SK-N-SH (cell line): ENCODE measurements around the gene XPR1. TPM values are rescaled to one million over a fixed set of nuclear protein-coding genes. Genes with fewer than 3 reads are reported as not detected.

Source experiments
- CTCF ChIA-PET: fragments of 300-600, 350-600 bp; formaldehyde crosslinking; extraction: SDS; loops from one replicate; lab custom pipeline; 2021; lab: Yijun Ruan, JAX
- POLR2A ChIA-PET: fragments of 350-600 bp; sonication (Branson Sonifier 250); formaldehyde crosslinking; extraction: SDS; loops from one replicate; lab custom pipeline; 2020; ENCODE audit warnings: antibody characterized with exemption, inconsistent platforms; lab: Yijun Ruan, JAX
- DNase-seq: peaks from one replicate; pipeline ENCODE4 v3.0.0; 2012
- H2AFZ ChIP-seq: fragments of 200-600 bp; sonication (generic); 2 replicates; pipeline ENCODE4 v1.8.1; 2016; ENCODE audit warnings: antibody characterized with exemption, mild to moderate bottlenecking, low read depth
- H3F3A ChIP-seq: fragments of 200-600 bp; sonication (generic); replicated peaks from 2 replicates; pipeline ENCODE3; 2016; ENCODE audit warnings: antibody characterized with exemption, mild to moderate bottlenecking; ENCODE audit not compliant: insufficient read depth
- H3K27ac ChIP-seq, 2 experiments: fragments of 200-500 bp in 1 of 2; fragments of 200-600 bp in 1 of 2; sonication (Bioruptor generic) in 1 of 2; sonication (generic), shearing (Covaris generic) in 1 of 2; 2 replicates each; pipeline versions ENCODE4 v1.5.1 to v1.6.1; 2014 to 2016; ENCODE audit warnings: low read depth in 2 of 2, inconsistent platforms in 1 of 2, low read length in 1 of 2, mild to moderate bottlenecking in 1 of 2, mixed read lengths in 1 of 2
- H3K27me3 ChIP-seq: fragments of 200-600 bp; sonication (generic), shearing (Covaris generic); 2 replicates; pipeline ENCODE4 v1.6.1; 2016; ENCODE audit warnings: mixed run types; ENCODE audit not compliant: insufficient read depth
- H3K36me3 ChIP-seq, 2 experiments: fragments of 200-500 bp in 1 of 2; fragments of 200-600 bp in 1 of 2; sonication (Bioruptor generic) in 1 of 2; sonication (generic) in 1 of 2; replicated peaks in 1 of 2; 2 replicates each; pipeline versions ENCODE3 to v1.5.1; 2014 to 2016; ENCODE audit warnings: low read length in 1 of 2, mild to moderate bottlenecking in 1 of 2; ENCODE audit not compliant: insufficient read depth in 2 of 2, control insufficient read depth in 1 of 2
- H3K4me1 ChIP-seq, 2 experiments: fragments of 200-500 bp in 1 of 2; fragments of 200-600 bp in 1 of 2; sonication (Bioruptor generic) in 1 of 2; sonication (generic), shearing (Covaris generic) in 1 of 2; 2 replicates each; pipeline versions ENCODE4 v1.5.1 to v1.6.1; 2014 to 2016; ENCODE audit warnings: low read depth in 1 of 2, low read length in 1 of 2, mixed run types in 1 of 2; ENCODE audit not compliant: insufficient read depth in 2 of 2, control insufficient read depth in 1 of 2
- H3K4me2 ChIP-seq: fragments of 200-600 bp; sonication (generic), shearing (Covaris generic); 2 replicates; pipeline ENCODE4 v1.6.1; 2017; ENCODE audit warnings: mixed run types
- H3K4me3 ChIP-seq, 2 experiments: fragments of 200-500 bp in 1 of 2; fragments of 200-600 bp in 1 of 2; sonication (Bioruptor generic) in 1 of 2; sonication (generic), shearing (Covaris generic) in 1 of 2; 2 replicates each; pipeline versions ENCODE4 v1.5.1 to v1.8.1; 2014 to 2016; ENCODE audit warnings: low read depth in 2 of 2, inconsistent platforms in 1 of 2, low read length in 1 of 2, mild to moderate bottlenecking in 1 of 2, mixed read lengths in 1 of 2, moderate library complexity in 1 of 2
- H3K79me2 ChIP-seq: fragments of 200-600 bp; sonication (generic); 2 replicates; pipeline ENCODE4 v1.8.1; 2017; ENCODE audit warnings: mild to moderate bottlenecking; ENCODE audit not compliant: insufficient read depth
- H3K9ac ChIP-seq: fragments of 200-600 bp; sonication (generic); 2 replicates; pipeline ENCODE4 v1.6.1; 2017; ENCODE audit warnings: mixed run types
- H3K9me2 ChIP-seq: fragments of 200-600 bp; sonication (generic); 2 replicates; pipeline ENCODE4 v1.6.1; 2017; ENCODE audit warnings: mixed run types
- H3K9me3 ChIP-seq: fragments of 200-600 bp; sonication (generic); 2 replicates; pipeline ENCODE4 v1.6.1; 2017; ENCODE audit warnings: mixed run types, mild to moderate bottlenecking, moderate library complexity
- H4K20me1 ChIP-seq: fragments of 200-600 bp; sonication (generic); 2 replicates; pipeline ENCODE4 v1.6.1; 2017; ENCODE audit warnings: mild to moderate bottlenecking, mixed run types; ENCODE audit not compliant: insufficient read depth
- EZH2phosphoT487 ChIP-seq: fragments of 200-600 bp; sonication (generic); IDR thresholded peaks from 2 replicates; pipeline ENCODE4 v1.6.1; 2017; ENCODE audit warnings: low read depth, mixed run types, mild to moderate bottlenecking, antibody characterized with exemption, moderate library complexity, borderline replicate concordance
- FOSL2 ChIP-seq: IDR thresholded peaks from 2 replicates; pipeline ENCODE4 v1.4.0; 2012; ENCODE audit warnings: low read depth, mild to moderate bottlenecking, moderate library complexity, borderline replicate concordance
- FOXJ3 ChIP-seq: sonication (generic); formaldehyde crosslinking; IDR thresholded peaks from 2 replicates; pipeline ENCODE4 v1.5.1; 2020; ENCODE audit warnings: mild to moderate bottlenecking, missing genetic modification reagents
- FOXM1 ChIP-seq: IDR thresholded peaks from 2 replicates; pipeline ENCODE4 v1.4.0; 2012; ENCODE audit warnings: low read depth, mild to moderate bottlenecking
- GATA2 ChIP-seq: sonication (generic); formaldehyde crosslinking; IDR thresholded peaks from 2 replicates; pipeline ENCODE4 v1.5.0; 2020; ENCODE audit warnings: mild to moderate bottlenecking, missing genetic modification reagents
- JUND ChIP-seq: IDR thresholded peaks from 2 replicates; pipeline ENCODE4 v1.4.0; 2012
- MXI1 ChIP-seq: IDR thresholded peaks from 2 replicates; pipeline ENCODE4 v1.6.1; 2012; ENCODE audit warnings: mild to moderate bottlenecking, low read depth, low read length, improper control_type of control experiment
- RAD21 ChIP-seq: IDR thresholded peaks from 2 replicates; pipeline ENCODE4 v1.6.1; 2012; ENCODE audit warnings: mild to moderate bottlenecking, low read length
- RCOR1 ChIP-seq: fragments of 150-350 bp; IDR thresholded peaks from 2 replicates; pipeline ENCODE4 v1.6.1; 2017; ENCODE audit warnings: antibody characterized with exemption, low read length
- RFX5 ChIP-seq: IDR thresholded peaks from 2 replicates; pipeline ENCODE4 v1.6.1; 2012; ENCODE audit warnings: mild to moderate bottlenecking, improper control_type of control experiment, low read length
- SIN3A ChIP-seq: IDR thresholded peaks from 2 replicates; pipeline ENCODE4 v1.6.1; 2012; ENCODE audit warnings: low read depth, mild to moderate bottlenecking, low read length, moderate library complexity, borderline replicate concordance
- SMC3 ChIP-seq: IDR thresholded peaks from 2 replicates; pipeline ENCODE4 v1.6.1; 2012; ENCODE audit warnings: low read depth, low read length, improper control_type of control experiment
- TCF12 ChIP-seq: IDR thresholded peaks from 2 replicates; pipeline ENCODE4 v1.4.0; 2012
- YY1 ChIP-seq: IDR thresholded peaks from 2 replicates; pipeline ENCODE4 v1.4.0; 2012; ENCODE audit warnings: low read depth, mild to moderate bottlenecking
- WGBS: methylation state at CpG from one replicate; pipeline ENCODE4 v1.1.6; 2017; ENCODE audit warnings: low lambda C conversion rate; 5-methylcytosine and 5-hydroxymethylcytosine counted together
- polyA plus RNA-seq, 3 experiments: library from polyadenylated mRNA; depleted of rRNA; stranded (reverse); fragments of >200 nt; gene quantifications; 2 replicates each; pipeline ENCODE4 v1.2.3, GENCODE V29; 2012
- TF ChIP-seq, protein P1 (sequence below): IDR thresholded peaks from 2 replicates; pipeline ENCODE4 v1.6.1; 2012; ENCODE audit warnings: mild to moderate bottlenecking, low read depth, low read length, moderate library complexity
- TF ChIP-seq, protein P2 (sequence below): fragments of 200-600 bp; sonication (generic); IDR thresholded peaks from 2 replicates; pipeline ENCODE4 v1.6.1; 2017; ENCODE audit warnings: antibody characterized with exemption, mild to moderate bottlenecking, moderate library complexity
- TF ChIP-seq, protein P3 (sequence below): IDR thresholded peaks from 2 replicates; pipeline ENCODE4 v1.4.0; 2012; ENCODE audit warnings: low read depth
- TF ChIP-seq, protein P4 (sequence below): IDR thresholded peaks from 2 replicates; pipeline ENCODE4 v1.4.0; 2012; ENCODE audit warnings: low read depth, borderline replicate concordance
- TF ChIP-seq, protein P5 (sequence below): IDR thresholded peaks from 2 replicates; pipeline ENCODE4 v1.4.0; 2012; ENCODE audit warnings: low read depth, borderline replicate concordance

Gene XPR1
- polyA plus RNA-seq, 1 of the 3 experiments (the other 2 are of a cell fraction) = 7.9 TPM

DNA sequence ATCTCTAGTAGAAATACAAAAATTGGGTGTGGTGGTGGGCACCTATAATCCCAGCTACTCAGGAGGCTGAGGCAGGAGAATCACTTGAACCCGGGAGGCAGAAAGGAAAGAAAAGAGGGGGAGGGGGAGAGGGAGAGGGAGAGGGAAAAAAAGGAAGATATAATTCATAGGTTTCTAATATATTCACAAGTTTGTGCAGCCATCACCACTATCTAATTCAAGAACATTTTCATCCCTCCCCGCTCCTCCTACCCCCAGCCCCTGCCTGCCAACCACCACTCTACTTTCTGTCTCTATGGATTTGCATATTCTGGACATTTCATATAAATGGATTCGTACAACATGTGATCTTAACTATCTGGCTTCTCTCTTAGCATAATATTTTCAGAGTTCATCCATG is 147.8 kb downstream of the XPR1 start:
- Histone ChIP-seq H3K4me2 (no peak overlapping the region), H3F3A (peaks cover 4% of the 10 kb centered on the region), H3K4me3 (no peak overlapping the region), H3K9ac (no peak overlapping the region), H4K20me1 (no peaks in the 10 kb centered on the region), H3K36me3 (no peaks in the 10 kb centered on the region), H3K9me2 (no peaks in the 10 kb centered on the region), H3K9me3 (no peaks in the 10 kb centered on the region), H3K4me1 (peaks cover 0 to 3% of the 10 kb centered on the region in 2 experiments; a peak in 2 of 4 replicates), H3K79me2 (peaks cover 8% of the 10 kb centered on the region; the same call in 1 of the 2 replicates), H2AFZ (no peak overlapping the region), H3K27ac (no peak overlapping the region), H3K27me3 (no peaks in the 10 kb centered on the region)
- POLR2A ChIA-PET = no interaction called here
- CTCF ChIA-PET = no interaction called here
- WGBS = 95% methylated on average over 3 of the region's 3 CpGs
- DNase-seq = no peak
- TF ChIP-seq YY1 (no peak), TCF12 (no peak), FOXJ3 (CRISPR knock-in tag) (no peak), FOXM1 (no peak), RAD21 (no peak), RFX5 (no peak), RCOR1 (no peak), SIN3A (no peak), FOSL2 (no peak), SMC3 (no peak), EZH2phosphoT487 (no peak), JUND (no peak), GATA2 (CRISPR knock-in tag) (no peak), MXI1 (no peak)
- TF ChIP-seq, protein P1, sequence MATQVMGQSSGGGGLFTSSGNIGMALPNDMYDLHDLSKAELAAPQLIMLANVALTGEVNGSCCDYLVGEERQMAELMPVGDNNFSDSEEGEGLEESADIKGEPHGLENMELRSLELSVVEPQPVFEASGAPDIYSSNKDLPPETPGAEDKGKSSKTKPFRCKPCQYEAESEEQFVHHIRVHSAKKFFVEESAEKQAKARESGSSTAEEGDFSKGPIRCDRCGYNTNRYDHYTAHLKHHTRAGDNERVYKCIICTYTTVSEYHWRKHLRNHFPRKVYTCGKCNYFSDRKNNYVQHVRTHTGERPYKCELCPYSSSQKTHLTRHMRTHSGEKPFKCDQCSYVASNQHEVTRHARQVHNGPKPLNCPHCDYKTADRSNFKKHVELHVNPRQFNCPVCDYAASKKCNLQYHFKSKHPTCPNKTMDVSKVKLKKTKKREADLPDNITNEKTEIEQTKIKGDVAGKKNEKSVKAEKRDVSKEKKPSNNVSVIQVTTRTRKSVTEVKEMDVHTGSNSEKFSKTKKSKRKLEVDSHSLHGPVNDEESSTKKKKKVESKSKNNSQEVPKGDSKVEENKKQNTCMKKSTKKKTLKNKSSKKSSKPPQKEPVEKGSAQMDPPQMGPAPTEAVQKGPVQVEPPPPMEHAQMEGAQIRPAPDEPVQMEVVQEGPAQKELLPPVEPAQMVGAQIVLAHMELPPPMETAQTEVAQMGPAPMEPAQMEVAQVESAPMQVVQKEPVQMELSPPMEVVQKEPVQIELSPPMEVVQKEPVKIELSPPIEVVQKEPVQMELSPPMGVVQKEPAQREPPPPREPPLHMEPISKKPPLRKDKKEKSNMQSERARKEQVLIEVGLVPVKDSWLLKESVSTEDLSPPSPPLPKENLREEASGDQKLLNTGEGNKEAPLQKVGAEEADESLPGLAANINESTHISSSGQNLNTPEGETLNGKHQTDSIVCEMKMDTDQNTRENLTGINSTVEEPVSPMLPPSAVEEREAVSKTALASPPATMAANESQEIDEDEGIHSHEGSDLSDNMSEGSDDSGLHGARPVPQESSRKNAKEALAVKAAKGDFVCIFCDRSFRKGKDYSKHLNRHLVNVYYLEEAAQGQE = no peak
- TF ChIP-seq, protein P2, sequence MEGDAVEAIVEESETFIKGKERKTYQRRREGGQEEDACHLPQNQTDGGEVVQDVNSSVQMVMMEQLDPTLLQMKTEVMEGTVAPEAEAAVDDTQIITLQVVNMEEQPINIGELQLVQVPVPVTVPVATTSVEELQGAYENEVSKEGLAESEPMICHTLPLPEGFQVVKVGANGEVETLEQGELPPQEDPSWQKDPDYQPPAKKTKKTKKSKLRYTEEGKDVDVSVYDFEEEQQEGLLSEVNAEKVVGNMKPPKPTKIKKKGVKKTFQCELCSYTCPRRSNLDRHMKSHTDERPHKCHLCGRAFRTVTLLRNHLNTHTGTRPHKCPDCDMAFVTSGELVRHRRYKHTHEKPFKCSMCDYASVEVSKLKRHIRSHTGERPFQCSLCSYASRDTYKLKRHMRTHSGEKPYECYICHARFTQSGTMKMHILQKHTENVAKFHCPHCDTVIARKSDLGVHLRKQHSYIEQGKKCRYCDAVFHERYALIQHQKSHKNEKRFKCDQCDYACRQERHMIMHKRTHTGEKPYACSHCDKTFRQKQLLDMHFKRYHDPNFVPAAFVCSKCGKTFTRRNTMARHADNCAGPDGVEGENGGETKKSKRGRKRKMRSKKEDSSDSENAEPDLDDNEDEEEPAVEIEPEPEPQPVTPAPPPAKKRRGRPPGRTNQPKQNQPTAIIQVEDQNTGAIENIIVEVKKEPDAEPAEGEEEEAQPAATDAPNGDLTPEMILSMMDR = no peak
- TF ChIP-seq, protein P3, sequence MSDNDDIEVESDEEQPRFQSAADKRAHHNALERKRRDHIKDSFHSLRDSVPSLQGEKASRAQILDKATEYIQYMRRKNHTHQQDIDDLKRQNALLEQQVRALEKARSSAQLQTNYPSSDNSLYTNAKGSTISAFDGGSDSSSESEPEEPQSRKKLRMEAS = no peak
- TF ChIP-seq, protein P4, sequence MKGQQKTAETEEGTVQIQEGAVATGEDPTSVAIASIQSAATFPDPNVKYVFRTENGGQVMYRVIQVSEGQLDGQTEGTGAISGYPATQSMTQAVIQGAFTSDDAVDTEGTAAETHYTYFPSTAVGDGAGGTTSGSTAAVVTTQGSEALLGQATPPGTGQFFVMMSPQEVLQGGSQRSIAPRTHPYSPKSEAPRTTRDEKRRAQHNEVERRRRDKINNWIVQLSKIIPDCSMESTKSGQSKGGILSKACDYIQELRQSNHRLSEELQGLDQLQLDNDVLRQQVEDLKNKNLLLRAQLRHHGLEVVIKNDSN = no peak
- TF ChIP-seq, protein P5, sequence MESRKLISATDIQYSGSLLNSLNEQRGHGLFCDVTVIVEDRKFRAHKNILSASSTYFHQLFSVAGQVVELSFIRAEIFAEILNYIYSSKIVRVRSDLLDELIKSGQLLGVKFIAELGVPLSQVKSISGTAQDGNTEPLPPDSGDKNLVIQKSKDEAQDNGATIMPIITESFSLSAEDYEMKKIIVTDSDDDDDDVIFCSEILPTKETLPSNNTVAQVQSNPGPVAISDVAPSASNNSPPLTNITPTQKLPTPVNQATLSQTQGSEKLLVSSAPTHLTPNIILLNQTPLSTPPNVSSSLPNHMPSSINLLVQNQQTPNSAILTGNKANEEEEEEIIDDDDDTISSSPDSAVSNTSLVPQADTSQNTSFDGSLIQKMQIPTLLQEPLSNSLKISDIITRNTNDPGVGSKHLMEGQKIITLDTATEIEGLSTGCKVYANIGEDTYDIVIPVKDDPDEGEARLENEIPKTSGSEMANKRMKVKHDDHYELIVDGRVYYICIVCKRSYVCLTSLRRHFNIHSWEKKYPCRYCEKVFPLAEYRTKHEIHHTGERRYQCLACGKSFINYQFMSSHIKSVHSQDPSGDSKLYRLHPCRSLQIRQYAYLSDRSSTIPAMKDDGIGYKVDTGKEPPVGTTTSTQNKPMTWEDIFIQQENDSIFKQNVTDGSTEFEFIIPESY = no peak
